ENCODE measurements around the gene FECH.
"Not testable (repeated sequence)": the region's sequence is repeated elsewhere in the genome, so short reads cannot be mapped to it uniquely, and the experiment has no call there.

Gene FECH

DNA sequence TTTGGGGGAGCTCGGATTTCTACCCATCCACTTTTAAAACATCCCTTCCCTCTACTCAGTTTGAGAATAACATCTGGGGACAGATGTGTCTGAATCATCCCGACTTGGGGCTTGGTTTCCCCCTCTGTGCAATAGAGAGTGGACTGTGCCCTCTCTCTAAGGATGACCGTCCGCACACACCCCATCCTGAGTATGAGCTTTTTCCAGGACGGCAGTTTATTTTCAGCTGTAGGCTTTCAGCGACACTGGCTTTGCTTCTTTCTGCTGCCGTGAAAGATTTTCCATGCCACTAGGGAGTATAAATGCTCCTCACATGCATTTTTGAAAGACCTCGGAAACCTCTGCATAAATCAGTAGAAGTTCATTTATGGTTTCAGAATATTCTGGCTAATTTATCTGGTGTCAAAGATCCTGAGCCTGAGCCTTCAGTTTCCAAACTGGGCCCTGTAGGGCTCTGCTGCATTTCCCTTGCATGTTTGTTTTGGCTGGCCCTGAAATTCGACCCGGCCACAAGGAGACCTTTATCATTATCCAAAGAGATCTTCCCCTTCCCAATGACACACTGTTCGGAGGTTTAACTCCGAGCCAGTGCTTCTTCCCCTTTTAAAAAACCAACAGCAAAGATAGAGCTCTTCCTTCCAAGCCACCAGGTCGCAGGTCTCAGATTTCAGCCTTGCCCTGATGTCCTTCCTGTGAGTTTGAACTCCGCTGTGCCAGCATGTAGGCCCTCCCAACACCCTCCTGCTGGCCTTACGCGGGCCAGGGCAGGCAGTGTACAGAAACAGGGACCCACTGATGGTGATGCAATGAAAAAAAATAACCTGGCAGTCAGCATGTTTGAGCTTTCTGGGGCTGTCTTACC is 53.3 kb downstream of the FECH start:
- no peak for DNase-seq (ENCODE audit: low read depth in 2 of 2)

DNA sequence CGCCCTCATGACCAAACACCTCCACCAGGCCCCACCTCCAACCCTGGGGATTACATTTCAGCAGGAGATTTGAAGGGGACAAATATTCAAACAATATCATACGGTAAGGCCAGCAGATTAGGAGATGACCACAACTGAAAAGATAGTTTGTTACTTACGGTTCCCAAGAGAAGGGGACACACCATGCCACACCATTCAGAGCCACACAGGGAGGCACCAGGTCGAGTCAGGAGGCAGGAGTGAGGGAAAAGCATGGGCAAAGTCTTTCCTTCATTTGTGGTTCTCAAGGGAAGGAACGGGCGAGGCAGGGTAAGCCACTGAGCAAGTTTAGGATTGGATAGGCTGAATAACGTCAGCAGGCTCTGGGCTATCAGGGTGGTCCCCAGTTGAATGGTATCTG is 57.4 kb downstream of the FECH start:
- DNase-seq (ENCODE audit: low read depth in 2 of 2) = no peak

DNA sequence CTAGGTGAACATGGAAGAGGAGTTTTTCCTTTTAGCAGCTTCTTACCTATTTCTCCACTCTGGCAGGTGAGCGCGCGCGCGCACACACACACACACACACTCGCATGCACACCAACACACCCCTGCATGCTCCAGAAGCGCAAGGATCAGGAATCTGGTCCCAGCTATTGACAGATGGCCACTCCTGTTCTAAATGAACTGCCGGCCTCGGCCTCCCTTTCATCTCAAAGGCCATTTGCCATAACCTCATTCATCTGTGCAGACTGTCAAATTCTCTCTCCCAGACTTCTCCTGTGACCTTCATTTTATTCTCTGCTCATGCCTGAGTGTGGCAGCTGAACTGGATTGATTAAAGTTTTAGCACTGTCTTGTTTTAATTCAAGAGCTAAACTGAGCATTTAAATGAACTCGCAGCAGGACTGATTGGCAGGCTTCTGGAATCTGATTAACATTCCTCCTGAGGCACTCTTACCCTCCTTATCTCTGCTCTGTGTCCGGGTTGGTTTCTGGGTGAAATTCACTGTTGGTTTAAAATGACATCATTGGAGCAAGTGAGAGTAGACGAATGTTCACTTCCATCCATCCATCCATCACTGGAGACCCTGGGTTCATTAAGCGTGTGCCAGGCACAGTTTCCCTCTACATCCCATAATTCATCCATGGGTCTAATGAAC is 58.8 kb downstream of the FECH start:
- no peak for DNase-seq (ENCODE audit: low read depth in 2 of 2)

DNA sequence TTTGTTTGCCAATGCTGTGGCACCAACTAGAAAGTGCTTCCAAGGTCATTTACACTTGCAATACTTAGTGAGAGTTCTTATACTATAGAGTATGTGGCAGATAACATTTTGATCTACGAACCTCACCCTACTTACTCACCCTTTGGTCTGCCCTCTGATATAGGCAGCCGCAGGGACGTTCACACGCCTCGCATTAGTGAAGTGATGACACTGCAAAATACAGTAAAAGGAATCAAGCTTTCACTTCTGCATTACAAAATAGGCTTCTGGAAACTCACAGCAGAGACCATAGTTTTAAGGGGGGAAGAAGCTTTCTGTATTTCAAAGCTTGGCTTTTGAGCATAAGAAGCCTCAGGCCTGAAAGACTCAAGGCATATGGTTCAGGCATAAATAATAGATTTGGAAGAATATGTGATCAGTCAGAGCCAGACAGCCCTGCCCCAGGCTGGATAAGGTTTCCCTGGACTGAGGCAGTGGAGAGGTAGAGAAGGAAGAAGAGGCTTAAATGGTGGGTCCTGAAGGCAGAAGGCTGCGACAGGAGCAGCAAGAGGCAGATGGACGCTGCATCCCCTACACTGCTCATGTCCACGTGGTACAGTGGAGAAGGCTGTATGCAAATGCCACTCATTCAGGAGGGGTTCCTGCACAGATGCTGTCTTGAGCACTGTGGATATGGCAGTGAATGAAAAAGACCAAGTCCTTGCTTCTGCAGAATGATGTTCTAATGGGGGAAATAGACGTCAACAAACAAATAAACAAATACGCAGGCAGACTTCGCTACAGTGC is 63.1 kb downstream of the FECH start:
- DNase-seq (ENCODE audit: low read depth in 2 of 2) = no peak

DNA sequence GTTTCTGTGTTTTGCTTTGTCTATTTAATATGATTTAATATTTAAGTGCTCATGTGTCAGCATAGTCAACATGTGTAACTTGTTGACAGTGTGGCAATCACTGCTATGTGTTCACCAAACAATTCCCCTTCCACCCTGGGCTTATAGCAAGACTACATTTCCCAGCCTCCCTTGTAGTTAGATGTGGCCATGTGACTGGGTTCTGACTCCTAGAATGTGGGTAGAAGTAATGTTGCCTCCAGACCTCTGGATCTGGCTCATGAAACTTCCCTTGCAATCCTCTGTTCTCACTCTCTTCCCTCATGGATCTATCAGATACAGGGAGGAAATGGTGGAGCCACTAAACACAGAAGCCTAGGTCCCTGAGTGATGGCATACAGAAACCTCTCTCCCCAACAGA is 64.2 kb downstream of the FECH start:
- DNase-seq (ENCODE audit: low read depth in 2 of 2) = not testable (repeated sequence)

DNA sequence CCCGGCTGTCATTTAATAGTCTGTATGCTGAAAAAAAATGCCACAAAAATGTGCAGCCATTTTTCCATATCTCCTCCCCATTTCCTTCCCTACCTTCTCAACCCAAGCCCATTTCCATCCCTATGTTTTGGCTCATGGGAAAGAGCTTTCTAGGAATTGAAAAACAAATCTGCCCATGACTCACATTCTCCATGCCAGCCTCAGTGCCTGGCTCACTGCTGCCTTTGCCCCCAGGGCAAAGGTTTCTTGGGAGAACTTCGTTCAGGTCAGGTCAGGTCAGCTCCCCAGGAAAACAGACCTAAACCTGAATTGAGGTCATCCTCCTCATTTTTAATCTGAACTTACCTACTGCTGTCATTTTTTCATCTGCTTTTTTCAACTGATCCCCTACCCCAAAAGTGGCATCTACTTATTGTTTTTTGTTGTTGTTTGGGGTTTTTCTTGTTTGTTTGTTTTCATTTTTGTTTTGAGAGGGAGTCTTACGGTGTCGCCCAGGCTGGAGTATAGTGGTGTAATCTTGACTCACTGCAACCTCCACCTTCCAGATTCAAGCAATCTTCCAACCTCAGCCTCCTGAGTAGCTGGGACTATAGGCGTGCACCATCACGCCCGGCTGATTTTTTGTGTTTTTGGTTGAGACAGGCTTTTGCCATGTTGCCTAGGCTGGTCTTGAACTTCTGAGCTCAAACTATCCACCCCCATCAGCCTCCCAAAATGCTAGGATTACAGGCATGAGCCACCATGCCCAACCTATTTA is 66.7 kb downstream of the FECH start:
- no peak for DNase-seq (ENCODE audit: low read depth in 2 of 2)

DNA sequence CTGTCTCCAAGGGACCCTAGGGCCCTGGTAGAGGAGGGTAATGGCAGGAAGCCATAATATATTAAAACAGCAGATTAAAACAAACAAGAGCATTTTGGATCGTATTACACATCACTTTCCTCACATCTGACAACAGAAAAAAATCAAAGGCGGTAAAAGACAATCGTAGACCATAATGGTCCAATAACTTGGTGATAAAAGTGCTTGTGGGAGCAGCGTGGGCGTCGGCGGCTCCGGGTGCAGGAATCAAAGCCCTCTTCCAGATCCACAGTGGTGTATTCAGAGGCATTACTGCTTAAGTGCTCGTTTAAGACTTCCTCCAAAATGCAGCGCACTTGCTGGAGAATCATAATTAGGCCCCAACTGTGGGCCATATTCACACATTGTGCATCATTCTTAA is 68.0 kb downstream of the FECH start:
- no peak for DNase-seq (ENCODE audit: low read depth in 2 of 2)

DNA sequence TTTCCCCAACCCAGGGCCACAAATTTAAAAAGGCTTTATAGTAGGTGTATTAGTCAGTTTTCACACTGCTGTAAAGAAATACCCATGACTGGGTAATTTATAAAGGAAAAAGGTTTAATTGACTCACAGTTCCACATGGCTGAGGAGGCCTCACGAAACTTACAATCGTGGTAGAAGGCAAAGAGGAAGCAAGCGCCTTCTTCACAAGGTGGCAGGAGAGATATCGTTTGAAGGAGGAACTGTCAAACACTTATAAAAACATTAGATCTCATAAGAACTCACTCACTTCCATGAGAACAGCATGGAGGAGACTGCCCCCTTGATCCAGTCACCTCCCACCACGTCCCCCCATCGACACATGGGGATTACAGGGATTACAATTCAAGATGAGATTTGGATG is 70.4 kb downstream of the FECH start:
- DNase-seq (ENCODE audit: low read depth in 2 of 2) = no peak

DNA sequence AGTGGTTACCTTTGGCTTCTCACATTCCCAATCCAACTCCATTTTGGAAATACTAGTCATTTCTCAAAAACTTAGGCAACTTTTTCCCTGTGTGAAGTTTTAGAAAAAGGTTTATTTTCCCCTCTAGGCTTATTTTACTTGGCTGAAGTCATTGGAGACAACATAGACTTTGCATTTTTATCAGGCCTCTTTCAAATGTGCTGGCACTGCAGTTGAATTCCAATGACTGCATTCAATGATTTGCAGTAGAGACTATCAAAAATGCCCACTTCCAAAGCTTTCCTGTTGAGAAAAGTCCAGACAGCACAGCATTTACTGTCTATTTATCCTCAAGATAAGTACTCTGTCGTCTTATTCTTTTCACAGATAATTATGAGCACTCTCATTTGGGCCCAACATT is 81.3 kb downstream of the FECH start:
- DNase-seq (ENCODE audit: low read depth in 2 of 2) = no peak

DNA sequence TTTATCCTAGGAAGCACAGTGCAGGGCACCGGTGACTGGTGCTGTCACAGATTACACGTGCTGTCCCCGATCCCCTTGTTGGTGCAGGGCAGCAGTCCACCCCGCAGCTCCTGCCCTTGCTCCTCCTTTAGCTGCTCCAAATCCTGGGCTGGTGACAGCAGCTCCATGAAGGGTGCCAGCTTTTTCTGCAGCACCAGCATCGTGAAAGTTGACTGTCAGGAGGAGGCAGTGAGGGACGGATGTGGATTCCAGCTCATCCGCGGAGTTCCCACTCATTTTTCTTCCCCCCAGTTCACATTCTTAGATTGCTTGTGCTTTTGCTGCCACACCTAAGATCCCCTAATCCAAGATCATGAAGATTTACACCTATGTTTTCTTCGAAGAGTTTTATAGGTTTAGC is 83.9 kb downstream of the FECH start:
- no peak for DNase-seq (ENCODE audit: low read depth in 2 of 2)

DNA sequence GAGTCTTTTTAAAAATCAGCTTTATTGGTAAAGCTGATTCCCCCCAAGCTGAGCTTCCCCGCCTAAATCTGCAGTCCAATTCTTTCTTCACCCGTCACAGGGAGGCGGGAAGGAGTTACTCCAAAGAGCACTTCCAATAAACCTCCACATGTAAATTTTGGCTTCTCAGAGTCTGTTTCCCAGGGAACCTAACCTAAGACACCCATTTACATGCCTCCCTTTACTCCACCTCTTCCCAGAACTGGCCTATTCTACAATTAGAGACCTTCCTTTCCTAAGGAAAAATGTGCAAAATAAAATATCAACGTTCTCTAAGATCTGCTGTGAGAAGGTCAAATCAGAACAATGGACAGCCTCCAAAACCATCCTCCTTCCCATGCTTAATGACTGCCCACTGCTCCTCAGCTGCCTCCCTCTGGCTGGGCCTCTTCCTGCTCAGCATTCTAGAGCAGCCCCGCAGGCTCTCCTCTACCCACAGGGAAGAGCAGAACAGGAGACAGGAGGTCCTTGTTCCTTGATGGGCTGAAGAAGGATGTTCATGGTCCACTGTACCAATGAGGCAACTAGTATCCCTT is 87.7 kb downstream of the FECH start:
- no peak for DNase-seq (ENCODE audit: low read depth in 2 of 2)
